Articular chondrocyte of knee joint (primary cell): ENCODE measurements around the gene SEC22A. TPM values are rescaled to one million over a fixed set of nuclear protein-coding genes. Genes with fewer than 3 reads are reported as not detected.

Source experiments
- total RNA-seq: library from RNA; depleted of rRNA; stranded (reverse); fragments of >200 nt; gene quantifications from 2 replicates; pipeline ENCODE4 v1.2.3, GENCODE V29; 2012

The SEC22A gene
- total RNA-seq, result 43.1 and 49.7 TPM in 2 replicates

GRCh38 chr3:123201557-123202427, at the start of gene SEC22A:
TSS of gene SEC22A (plus strand) at chr3:123201943. CDS start at chr3:123209218, 7,275 bp downstream.

Other genes with a start within 250 kb of the SEC22A start
- 0.13 and 0.32 TPM in 2 replicates for gene SEMA5B, start 174.2 kb upstream of the SEC22A start, total RNA-seq
- 96.3 and 101 TPM in 2 replicates for gene PDIA5, start 134.9 kb upstream of the SEC22A start, total RNA-seq
- 1.4 and 1.6 TPM in 2 replicates for gene ADCY5, start 247.1 kb downstream of the SEC22A start, total RNA-seq